ENCODE results near the gene NOP56.
"Not testable (repeated sequence)": the region's sequence is repeated elsewhere in the genome, so short reads cannot be mapped to it uniquely, and the experiment has no call there.

The NOP56 gene

DNA sequence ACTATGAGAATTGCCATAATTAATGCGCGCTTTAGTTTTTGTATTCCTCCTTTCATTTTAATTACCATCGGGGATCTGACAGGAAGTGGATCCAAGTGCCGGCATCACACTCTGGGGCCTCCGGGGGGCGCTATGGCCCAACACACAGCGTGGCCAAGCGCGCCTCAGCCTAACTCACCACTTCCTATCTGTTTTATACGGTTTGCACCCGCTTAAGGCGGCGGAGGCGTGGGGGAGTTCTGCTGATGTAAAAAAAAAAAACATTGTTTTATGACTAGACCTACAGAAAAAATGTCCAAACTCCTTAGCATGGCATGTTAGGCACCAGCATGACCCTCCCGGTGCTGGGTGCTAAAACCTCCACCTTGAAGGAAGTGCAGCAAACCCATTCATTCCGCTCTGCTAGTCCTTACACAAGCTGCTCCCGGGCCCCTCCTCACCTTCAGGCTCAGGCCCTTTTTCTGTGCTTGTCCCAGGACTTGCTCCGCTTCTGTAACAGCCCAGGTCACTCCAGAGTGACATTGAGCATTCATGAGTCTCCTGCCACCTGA, 35.7 kb downstream of the NOP56 start:
- DNase-seq = peak; percentile 76 to 89 (median 80)

GRCh38 chr20:2690213-2690612, 37.8 kb downstream of the NOP56 start:
- DNase-seq = no peak

DNA sequence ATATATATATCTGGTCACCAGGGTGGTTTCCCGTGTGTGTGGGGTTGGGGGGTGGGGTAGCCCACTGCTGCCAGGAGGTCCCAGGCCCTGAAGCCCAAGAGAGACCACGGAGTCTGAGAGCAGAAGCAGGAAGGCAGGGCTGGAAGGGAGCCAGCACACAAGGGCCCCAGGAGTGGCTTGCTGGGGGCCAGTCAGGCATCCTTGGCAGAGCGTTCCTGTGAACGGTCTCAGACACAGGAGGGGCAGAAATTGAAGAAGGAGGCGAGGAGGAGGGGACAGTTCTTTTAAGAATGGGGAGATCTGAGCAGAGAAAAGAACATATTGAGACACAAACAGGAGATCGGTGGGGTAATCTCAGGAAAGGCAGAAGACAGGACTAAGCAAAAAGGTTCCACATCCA, 38.3 kb downstream of the NOP56 start:
- DNase-seq = no peak

DNA sequence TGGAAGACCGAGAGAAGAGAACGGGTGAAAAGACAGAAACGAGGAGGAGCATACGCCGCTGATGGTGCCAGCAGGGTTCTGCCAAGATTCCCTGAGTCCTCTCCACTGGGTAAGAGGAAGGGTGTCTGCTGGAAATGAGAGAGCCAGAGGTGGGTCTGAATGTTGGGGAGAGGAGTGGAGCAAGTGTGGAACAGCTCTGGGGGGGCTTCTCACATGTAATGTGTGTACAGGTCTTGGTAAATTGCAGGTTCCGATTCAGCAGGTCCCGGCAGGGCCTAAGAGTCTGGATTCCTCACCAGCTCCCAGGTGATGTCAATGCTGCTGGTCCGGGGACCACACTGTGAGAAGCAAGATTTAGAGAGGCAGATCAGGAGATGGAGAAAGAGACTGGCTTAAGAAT, 38.7 kb downstream of the NOP56 start:
- DNase-seq = no peak

- DNase-seq = no peak
Measured at GRCh38 chr20:2691663-2692035, 39.2 kb downstream of the NOP56 start.

DNA sequence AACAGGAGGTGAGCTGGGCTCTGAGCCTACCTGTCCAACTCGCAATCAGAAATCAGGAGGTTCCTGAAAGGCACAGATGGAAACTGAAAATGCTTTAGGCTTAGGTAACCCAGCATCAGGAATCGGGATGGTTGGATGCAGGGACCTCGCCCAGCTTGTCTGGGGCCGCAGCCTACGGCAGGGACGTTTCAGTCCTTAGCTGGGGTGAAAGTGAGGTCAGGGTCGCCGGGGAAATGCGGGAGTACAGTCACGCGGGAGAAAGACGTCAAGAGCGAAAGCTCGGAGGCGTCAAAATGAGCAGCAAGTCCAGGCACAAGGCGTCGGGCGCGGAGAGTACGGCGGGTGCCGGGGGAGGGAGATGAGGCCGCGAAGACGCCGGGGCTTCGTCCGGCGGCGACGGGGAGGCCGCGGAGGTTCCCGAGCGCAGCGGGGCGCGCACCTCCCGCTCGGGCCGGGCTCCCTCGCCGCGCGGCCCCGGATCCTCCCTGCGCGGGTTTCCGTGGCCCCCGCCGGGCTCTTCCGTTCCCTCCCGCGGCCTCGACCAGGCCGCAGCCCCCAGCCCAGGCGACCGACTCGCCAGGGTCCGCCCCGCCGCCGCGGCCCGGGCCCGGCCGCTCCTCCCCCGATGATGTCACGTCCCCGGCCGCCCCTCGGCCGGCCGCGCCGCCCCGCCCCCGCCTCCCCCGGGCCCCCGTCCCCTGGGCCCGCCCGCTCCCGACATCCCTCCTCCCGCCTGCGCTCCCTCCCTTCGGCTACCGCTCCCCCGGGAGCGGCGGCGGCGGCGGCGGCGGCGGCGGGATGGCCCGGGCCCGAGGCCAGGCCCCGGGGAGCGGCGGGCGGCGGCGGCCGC, 39.8 kb downstream of the NOP56 start, which contains the start of gene EBF4:
Gene EBF4, plus strand, starts transcription at position 745 of the 850 bp plus-strand sequence. CDS start 866 bp downstream, outside the sequence.
- peak in 3 of 4 experiments; percentile 11 to 38 (median 26) for DNase-seq

DNA sequence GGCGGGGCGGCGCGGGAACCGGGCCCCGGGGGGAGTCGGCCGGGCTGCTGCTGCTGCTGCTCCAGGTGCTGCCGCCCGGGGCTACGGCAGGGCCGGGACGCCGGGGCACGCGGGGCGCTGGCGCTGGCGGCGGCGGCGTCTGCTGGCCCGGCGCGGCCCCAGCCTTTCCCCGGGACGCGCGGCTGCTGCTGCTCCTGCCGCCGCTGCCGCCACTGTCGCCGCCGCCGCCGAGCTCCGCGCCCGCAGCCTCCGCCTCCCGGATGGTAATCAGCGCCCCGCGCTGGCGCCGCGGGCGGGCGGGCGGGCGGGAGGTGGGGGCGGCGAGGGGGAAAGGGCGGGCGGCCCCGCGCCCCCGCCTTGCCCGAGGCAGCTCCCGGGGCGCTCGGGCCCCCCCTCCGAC, 40.5 kb downstream of the NOP56 start:
- DNase-seq = peak in 2 of 4 experiments; percentile 26 to 42

DNA sequence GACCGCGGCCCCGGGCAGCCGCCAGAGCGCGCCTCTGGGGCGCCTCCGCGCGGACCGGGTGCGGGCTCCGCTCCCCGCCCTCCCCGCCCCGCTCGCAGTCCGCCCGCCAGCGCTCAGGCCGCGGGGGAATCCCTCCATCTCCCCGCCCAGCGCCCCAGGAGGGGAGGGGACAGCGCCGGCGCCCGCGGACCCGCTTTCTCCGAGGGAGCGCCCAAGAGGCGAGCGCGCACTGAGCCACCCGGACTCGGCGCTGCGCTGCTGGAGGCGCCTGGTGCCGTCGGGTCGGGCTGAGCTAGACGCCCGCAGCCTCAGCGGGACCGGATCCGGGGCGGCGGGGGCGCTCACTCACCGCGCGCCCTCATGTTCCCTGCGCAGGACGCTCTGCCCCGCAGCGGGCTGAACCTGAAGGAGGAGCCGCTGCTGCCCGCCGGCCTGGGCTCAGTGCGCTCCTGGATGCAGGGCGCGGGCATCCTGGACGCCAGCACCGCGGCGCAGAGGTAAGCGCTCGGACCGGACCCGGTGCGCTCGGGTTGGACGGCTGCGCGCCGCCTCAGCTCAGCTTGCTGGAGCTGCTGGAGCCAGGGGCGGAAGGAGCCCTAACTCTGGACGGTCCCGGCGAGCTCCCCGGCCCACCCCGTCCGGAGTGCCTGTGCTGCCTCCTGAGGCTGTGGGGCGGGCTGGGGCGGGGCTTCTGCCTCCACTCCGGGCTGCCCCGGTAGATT, 41.0 kb downstream of the NOP56 start:
- peak in 2 of 4 experiments; percentile 18 to 23 for DNase-seq

DNA sequence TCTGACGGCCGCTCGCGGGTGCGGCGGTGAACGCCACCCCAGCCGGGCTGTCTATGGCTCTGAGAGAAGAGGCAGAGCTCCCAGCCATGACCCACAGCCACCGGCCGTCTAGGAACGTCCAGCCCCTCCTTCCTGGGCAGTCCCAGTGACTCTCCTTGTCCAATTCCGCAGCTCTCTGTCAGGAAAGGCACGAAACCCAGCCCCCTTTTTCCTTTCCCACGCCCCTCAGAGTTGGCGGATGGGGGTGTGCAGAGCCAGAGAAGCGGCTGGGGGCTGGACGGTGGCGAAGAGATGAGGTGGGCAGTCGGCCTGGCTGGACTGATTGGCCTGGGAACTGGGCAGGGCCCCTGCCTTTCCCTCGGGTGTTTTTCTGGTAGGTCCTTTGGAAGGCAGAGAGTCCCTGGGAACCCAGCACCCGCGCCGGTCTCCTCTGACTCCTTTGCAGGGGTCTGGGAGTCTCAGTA, 41.6 kb downstream of the NOP56 start:
- no peak for DNase-seq

GRCh38 chr20:2694519-2694918, 42.1 kb downstream of the NOP56 start:
- no peak for DNase-seq

- no peak for DNase-seq
Measured at GRCh38 chr20:2695206-2695983, 43.0 kb downstream of the NOP56 start.

GRCh38 chr20:2695984-2696525, 43.6 kb downstream of the NOP56 start:
- DNase-seq = not testable (repeated sequence)

GRCh38 chr20:2696646-2697045, 44.2 kb downstream of the NOP56 start:
- no peak for DNase-seq

- no peak for DNase-seq
Measured at GRCh38 chr20:2697768-2698167, 45.3 kb downstream of the NOP56 start.

DNA sequence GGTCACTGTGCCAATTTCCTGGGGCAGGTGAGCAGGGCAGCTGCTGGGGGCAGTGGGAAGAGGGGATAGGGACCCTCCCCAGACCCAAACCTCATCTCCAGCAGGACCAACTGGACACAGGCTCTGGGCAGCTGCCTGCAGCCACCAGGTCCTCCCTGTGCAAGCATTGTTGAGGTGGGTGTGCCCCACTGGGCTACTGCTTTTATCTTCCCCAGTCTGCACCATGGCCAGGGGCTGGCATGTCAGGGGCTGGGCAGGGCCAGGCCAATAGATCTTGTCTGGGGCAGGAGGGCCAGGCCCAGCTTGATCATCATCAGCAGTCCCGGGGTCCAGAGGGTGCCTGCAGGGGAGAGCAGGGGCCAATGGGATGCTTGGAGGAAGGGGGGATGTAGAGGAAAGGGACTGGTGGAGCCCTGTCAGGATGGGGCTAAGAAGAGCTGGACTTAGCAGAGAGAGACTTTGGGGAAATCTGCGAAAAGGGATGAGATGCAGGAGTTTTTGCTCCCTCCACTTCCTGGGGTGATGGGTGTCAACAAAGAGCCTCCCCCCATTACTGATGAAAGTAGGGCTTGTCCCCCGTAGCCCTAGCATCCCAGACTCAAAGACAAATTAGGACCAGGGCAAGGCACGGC, 45.9 kb downstream of the NOP56 start:
- DNase-seq = no peak

DNA sequence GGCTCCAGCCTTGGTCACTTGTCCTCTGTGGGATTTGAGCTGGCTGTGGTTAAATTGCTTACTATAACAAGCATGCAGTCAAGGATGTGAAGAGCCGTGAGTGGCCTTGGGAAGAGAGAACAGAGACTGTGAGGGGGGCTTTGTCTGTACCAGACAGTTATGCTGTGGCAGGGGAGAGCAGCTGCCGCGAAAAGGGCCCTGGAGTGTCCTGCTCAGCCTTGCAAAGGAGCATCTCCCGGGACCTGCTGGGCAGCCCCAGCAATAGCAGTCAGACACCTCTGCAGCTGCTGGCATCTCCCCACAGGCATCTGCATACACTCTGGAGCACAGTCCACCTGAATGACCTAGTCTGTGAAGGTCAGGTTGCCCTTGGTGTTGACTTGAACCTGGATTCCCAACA, 46.5 kb downstream of the NOP56 start:
- DNase-seq = no peak

GRCh38 chr20:2699775-2700413, 47.5 kb downstream of the NOP56 start:
- no peak for DNase-seq

DNA sequence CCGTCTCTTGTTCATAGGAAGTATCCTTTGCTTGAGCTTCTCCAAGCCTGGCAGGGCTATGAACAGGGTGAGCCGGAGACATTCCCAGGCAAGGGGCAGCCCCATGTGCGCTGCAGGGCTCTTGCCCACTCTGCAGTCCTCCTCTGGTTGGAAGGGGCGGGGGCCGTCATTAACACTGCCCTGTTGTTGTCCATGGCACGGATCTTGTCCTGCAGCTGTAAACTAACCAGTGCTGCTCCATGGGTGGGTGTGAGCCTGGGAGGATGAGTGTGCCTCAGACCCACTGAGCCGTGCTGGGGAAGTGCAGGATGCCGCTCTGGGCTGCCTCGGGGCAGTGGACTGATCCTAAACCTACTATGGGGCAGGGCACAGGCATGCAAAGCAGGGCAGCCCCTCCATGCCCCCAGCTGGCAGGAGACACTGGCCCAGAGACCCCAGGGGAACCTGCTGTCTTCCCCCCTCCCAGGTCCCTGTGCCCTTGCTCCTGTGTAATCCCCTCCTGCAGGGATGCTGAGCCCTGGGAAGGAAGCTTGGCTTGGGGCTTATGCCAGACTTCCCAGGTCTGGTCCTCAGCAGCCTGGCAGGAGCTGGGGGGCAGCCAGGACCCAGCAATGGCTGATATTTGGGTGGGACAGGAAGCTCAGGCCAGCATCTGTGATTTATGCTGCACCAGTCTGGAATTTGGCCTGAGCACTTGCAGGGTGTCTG, 48.6 kb downstream of the NOP56 start:
- DNase-seq = no peak

DNA sequence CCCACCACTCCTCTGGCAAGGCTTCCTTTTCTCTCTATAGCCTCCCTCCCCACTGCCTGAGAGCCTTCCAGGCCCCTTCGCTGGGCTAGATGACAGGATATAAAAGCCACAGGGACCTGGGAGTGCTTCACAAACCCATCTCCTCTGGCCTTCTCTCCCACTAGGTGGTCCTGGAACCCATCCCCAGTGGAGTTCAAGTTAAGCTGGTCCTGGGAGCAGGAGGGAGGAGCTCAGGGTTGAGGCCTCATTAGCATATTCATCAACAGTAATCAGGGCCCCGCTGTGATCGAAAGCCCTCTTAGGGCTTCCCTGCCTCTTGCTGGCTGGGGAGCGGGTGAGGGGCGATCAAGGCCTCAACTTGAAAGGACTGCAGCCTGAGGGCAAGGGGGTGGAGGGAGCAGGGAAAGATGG, 49.2 kb downstream of the NOP56 start:
- no peak for DNase-seq

DNA sequence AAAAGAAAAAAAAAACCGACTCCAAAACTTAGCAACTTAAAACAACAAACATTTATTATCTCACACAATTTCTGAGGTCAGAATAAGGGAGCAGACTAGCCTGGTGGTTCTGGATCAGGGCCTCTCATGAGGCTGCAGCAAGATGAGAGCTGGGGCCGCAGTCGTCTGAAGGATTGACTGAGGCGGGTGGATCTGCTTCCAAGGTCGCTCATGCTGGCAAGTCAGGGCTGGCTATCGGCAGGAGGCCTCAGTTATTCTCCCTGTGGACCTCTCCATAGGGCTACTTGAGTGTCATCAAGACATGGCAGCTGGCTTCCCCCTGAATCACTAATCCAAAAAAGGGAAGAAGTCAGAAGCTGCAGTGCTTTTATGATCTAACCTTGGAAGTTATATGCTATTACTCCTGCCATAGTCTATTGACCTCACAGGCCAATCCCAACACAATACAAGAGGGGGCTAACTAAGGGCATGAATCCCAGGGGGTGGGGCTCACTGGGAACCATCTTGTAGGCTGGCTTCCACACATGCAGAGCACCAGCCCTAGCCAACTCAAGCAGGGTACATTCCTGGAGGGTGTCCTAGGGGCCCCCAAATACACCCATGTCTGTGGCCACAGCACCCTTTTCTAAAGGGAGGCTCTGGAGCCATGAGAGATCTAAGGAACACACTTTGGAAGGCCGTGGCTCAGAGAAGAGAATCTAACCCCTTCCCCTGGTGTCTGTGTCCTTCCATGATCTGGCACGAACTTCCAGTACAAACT, 51.5 kb downstream of the NOP56 start:
- DNase-seq = no peak

All from suppressor macrophage (primary cell).